ENCODE data around the gene PRKCH.
"Not testable (repeated sequence)": the region's sequence is repeated elsewhere in the genome, so short reads cannot be mapped to it uniquely, and the experiment has no call there.

Gene PRKCH

GRCh38 chr14:61409782-61410181 is 88.4 kb downstream of the PRKCH start:
- Histone ChIP-seq H3K27me3 (ENCODE audit: control insufficient read depth, insufficient read depth, low read length) (no peaks in the 10 kb centered on the region), H3K9me3 (ENCODE audit: control insufficient read depth, insufficient read depth, low read depth, low read length) (no peaks in the 10 kb centered on the region), H3K36me3 (ENCODE audit: control insufficient read depth, insufficient read depth, low read length) (no peaks in the 10 kb centered on the region), H3K4me1 (ENCODE audit: control insufficient read depth, insufficient read depth, low read length) (peaks cover 24% of the 10 kb centered on the region), H3K9ac (ENCODE audit: low read length) (no peak overlapping the region), H3K4me3 (ENCODE audit: low read depth, low read length) (no peak overlapping the region), H3K27ac (ENCODE audit: low read depth, low read length) (no peak overlapping the region)

GRCh38 chr14:61415934-61416333 is 94.6 kb downstream of the PRKCH start:
- not testable (repeated sequence) for H3K27ac ChIP-seq (ENCODE audit: low read depth, low read length); H3K36me3 ChIP-seq (ENCODE audit: control insufficient read depth, insufficient read depth, low read length); H3K4me3 ChIP-seq (ENCODE audit: low read depth, low read length); H3K27me3 ChIP-seq (ENCODE audit: control insufficient read depth, insufficient read depth, low read length); H3K9me3 ChIP-seq (ENCODE audit: control insufficient read depth, insufficient read depth, low read depth, low read length); H3K9ac ChIP-seq (ENCODE audit: low read length)
- H3K4me1 ChIP-seq (ENCODE audit: control insufficient read depth, insufficient read depth, low read length): peaks cover 10% of the 10 kb centered on the region

GRCh38 chr14:61416591-61416990 is 95.2 kb downstream of the PRKCH start:
- Histone ChIP-seq H3K9me3 (ENCODE audit: control insufficient read depth, insufficient read depth, low read depth, low read length) (no peaks in the 10 kb centered on the region), H3K27ac (ENCODE audit: low read depth, low read length) (no peak overlapping the region), H3K4me1 (ENCODE audit: control insufficient read depth, insufficient read depth, low read length) (peaks cover 10% of the 10 kb centered on the region), H3K27me3 (ENCODE audit: control insufficient read depth, insufficient read depth, low read length) (no peaks in the 10 kb centered on the region), H3K36me3 (ENCODE audit: control insufficient read depth, insufficient read depth, low read length) (no peaks in the 10 kb centered on the region), H3K9ac (ENCODE audit: low read length) (no peak overlapping the region), H3K4me3 (ENCODE audit: low read depth, low read length) (no peak overlapping the region)

- Histone ChIP-seq H3K9ac (ENCODE audit: low read length) (no peak overlapping the region), H3K36me3 (ENCODE audit: control insufficient read depth, insufficient read depth, low read length) (no peaks in the 10 kb centered on the region), H3K27ac (ENCODE audit: low read depth, low read length) (no peak overlapping the region), H3K27me3 (ENCODE audit: control insufficient read depth, insufficient read depth, low read length) (no peaks in the 10 kb centered on the region), H3K9me3 (ENCODE audit: control insufficient read depth, insufficient read depth, low read depth, low read length) (no peaks in the 10 kb centered on the region), H3K4me1 (ENCODE audit: control insufficient read depth, insufficient read depth, low read length) (peaks cover 10% of the 10 kb centered on the region), H3K4me3 (ENCODE audit: low read depth, low read length) (no peak overlapping the region)
These were observed 95.8 kb downstream of the PRKCH start for GRCh38 chr14:61417141-61417540.

- Histone ChIP-seq H3K9ac (ENCODE audit: low read length) (no peak overlapping the region), H3K9me3 (ENCODE audit: control insufficient read depth, insufficient read depth, low read depth, low read length) (no peaks in the 10 kb centered on the region), H3K27ac (ENCODE audit: low read depth, low read length) (no peak overlapping the region), H3K27me3 (ENCODE audit: control insufficient read depth, insufficient read depth, low read length) (no peaks in the 10 kb centered on the region), H3K36me3 (ENCODE audit: control insufficient read depth, insufficient read depth, low read length) (no peaks in the 10 kb centered on the region), H3K4me3 (ENCODE audit: low read depth, low read length) (no peak overlapping the region), H3K4me1 (ENCODE audit: control insufficient read depth, insufficient read depth, low read length) (peaks cover 10% of the 10 kb centered on the region)
These were observed 96.6 kb downstream of the PRKCH start for GRCh38 chr14:61417883-61418455.

- Histone ChIP-seq H3K27ac (ENCODE audit: low read depth, low read length) (no peak overlapping the region), H3K36me3 (ENCODE audit: control insufficient read depth, insufficient read depth, low read length) (no peaks in the 10 kb centered on the region), H3K4me1 (ENCODE audit: control insufficient read depth, insufficient read depth, low read length) (peaks cover 10% of the 10 kb centered on the region), H3K9me3 (ENCODE audit: control insufficient read depth, insufficient read depth, low read depth, low read length) (no peaks in the 10 kb centered on the region), H3K27me3 (ENCODE audit: control insufficient read depth, insufficient read depth, low read length) (no peaks in the 10 kb centered on the region), H3K9ac (ENCODE audit: low read length) (no peak overlapping the region), H3K4me3 (ENCODE audit: low read depth, low read length) (no peak overlapping the region)
These were observed 97.4 kb downstream of the PRKCH start for GRCh38 chr14:61418746-61419145.

GRCh38 chr14:61419201-61419600 is 97.8 kb downstream of the PRKCH start:
- H3K9ac ChIP-seq (ENCODE audit: low read length): no peak overlapping the region
- H3K4me3 ChIP-seq (ENCODE audit: low read depth, low read length): no peak overlapping the region
- H3K27ac ChIP-seq (ENCODE audit: low read depth, low read length): no peak overlapping the region
- no peaks in the 10 kb centered on the region for H3K27me3 ChIP-seq (ENCODE audit: control insufficient read depth, insufficient read depth, low read length)
- no peaks in the 10 kb centered on the region for H3K9me3 ChIP-seq (ENCODE audit: control insufficient read depth, insufficient read depth, low read depth, low read length)
- peaks cover 10% of the 10 kb centered on the region for H3K4me1 ChIP-seq (ENCODE audit: control insufficient read depth, insufficient read depth, low read length)
- H3K36me3 ChIP-seq (ENCODE audit: control insufficient read depth, insufficient read depth, low read length): no peaks in the 10 kb centered on the region

- peaks cover 7% of the 10 kb centered on the region; the same call in 1 of the 2 replicates for H3K9me3 ChIP-seq (ENCODE audit: control insufficient read depth, insufficient read depth, low read depth, low read length)
- H3K27me3 ChIP-seq (ENCODE audit: control insufficient read depth, insufficient read depth, low read length): no peaks in the 10 kb centered on the region
- no peak overlapping the region for H3K4me3 ChIP-seq (ENCODE audit: low read depth, low read length)
- no peak overlapping the region for H3K27ac ChIP-seq (ENCODE audit: low read depth, low read length)
- peaks cover 10% of the 10 kb centered on the region for H3K4me1 ChIP-seq (ENCODE audit: control insufficient read depth, insufficient read depth, low read length)
- no peak overlapping the region for H3K9ac ChIP-seq (ENCODE audit: low read length)
- H3K36me3 ChIP-seq (ENCODE audit: control insufficient read depth, insufficient read depth, low read length): no peaks in the 10 kb centered on the region
These were observed 98.9 kb downstream of the PRKCH start for GRCh38 chr14:61420326-61420725.

GRCh38 chr14:61421212-61421923 is 100.0 kb downstream of the PRKCH start:
- H3K36me3 ChIP-seq (ENCODE audit: control insufficient read depth, insufficient read depth, low read length): no peaks in the 10 kb centered on the region
- no peak overlapping the region for H3K27ac ChIP-seq (ENCODE audit: low read depth, low read length)
- H3K9me3 ChIP-seq (ENCODE audit: control insufficient read depth, insufficient read depth, low read depth, low read length): peaks cover 16% of the 10 kb centered on the region; the same call in 1 of the 2 replicates
- no peaks in the 10 kb centered on the region for H3K27me3 ChIP-seq (ENCODE audit: control insufficient read depth, insufficient read depth, low read length)
- H3K4me3 ChIP-seq (ENCODE audit: low read depth, low read length): no peak overlapping the region
- H3K4me1 ChIP-seq (ENCODE audit: control insufficient read depth, insufficient read depth, low read length): peaks cover 10% of the 10 kb centered on the region
- no peak overlapping the region for H3K9ac ChIP-seq (ENCODE audit: low read length)

GRCh38 chr14:61426048-61426447 is 104.7 kb downstream of the PRKCH start:
- Histone ChIP-seq H3K4me3 (ENCODE audit: low read depth, low read length) (no peak overlapping the region), H3K27ac (ENCODE audit: low read depth, low read length) (no peak overlapping the region), H3K9me3 (ENCODE audit: control insufficient read depth, insufficient read depth, low read depth, low read length) (peaks cover 18% of the 10 kb centered on the region), H3K9ac (ENCODE audit: low read length) (no peak overlapping the region), H3K36me3 (ENCODE audit: control insufficient read depth, insufficient read depth, low read length) (no peaks in the 10 kb centered on the region), H3K27me3 (ENCODE audit: control insufficient read depth, insufficient read depth, low read length) (no peaks in the 10 kb centered on the region), H3K4me1 (ENCODE audit: control insufficient read depth, insufficient read depth, low read length) (peaks cover 7% of the 10 kb centered on the region; the same call in 1 of the 2 replicates)

- Histone ChIP-seq H3K9ac (ENCODE audit: low read length) (no peak overlapping the region), H3K27me3 (ENCODE audit: control insufficient read depth, insufficient read depth, low read length) (no peaks in the 10 kb centered on the region), H3K4me3 (ENCODE audit: low read depth, low read length) (no peak overlapping the region), H3K27ac (ENCODE audit: low read depth, low read length) (no peak overlapping the region), H3K9me3 (ENCODE audit: control insufficient read depth, insufficient read depth, low read depth, low read length) (peaks cover 20% of the 10 kb centered on the region), H3K4me1 (ENCODE audit: control insufficient read depth, insufficient read depth, low read length) (peaks cover 7% of the 10 kb centered on the region; the same call in 1 of the 2 replicates), H3K36me3 (ENCODE audit: control insufficient read depth, insufficient read depth, low read length) (no peaks in the 10 kb centered on the region)
These were observed 106.9 kb downstream of the PRKCH start for GRCh38 chr14:61428261-61428660.
